ENCODE data around the gene DPH6. TPM values are rescaled to one million over a fixed set of nuclear protein-coding genes. Genes with fewer than 3 reads are reported as not detected.

DPH6 gene
- polyA plus RNA-seq (2011; rRNA removed) (23.2 and 33.6 TPM in 2 replicates), polyA plus RNA-seq (2017; fragmentation: RNase III; extraction: RNeasy Plus Mini Kit Qiagen cat#74134 plus additional on column Dnase treatment) (11.0 to 14.3 TPM (median 13.9 TPM) in 3 replicates), polyA minus RNA-seq (2011; rRNA and poly(A)+ RNA removed) (23.6 and 25.0 TPM in 2 replicates)
- 18.9 and 24.9 TPM in 2 replicates for polyA plus RNA-seq (2012; cell fraction: cytosol; rRNA removed)
- polyA plus RNA-seq (2012; cell fraction: nucleus; rRNA removed), result 4.1 and 7.6 TPM in 2 replicates

DNA sequence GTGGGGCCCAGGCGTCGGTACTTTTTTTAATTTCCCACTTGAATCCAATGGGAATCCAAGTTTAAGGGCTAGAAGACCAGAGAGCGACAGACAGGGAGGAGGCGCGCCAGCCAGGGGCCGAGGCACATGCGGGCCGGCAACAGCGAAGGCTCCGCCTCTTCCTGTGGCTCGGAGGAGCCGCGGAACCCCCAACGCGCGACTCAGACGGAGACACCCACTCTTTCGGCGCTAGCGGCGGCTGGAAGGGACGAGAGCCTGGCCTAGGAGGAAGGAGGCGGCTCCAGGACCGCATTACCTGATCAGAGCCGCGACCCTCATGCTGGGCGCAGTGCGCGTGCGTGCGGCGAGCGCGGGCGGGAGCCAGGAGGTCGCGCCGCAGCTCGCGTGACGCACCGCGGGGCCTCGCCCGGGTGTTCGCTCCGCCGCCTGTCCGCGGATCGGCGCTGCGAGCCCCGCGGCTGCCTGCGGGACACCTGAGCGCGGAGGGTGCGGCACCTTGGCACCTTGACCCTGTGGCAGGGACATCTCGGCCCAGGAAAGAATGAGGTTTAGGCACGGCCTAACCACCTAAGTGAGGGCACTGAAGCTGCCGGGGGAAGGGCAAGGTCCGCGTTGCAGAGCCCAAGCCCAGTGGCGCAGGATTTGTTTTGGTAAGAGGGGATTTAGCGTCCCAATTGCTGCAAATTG, at the start of gene DPH6:
Gene DPH6, minus strand, starts transcription at position 342 of the 687 bp plus-strand sequence. Its CDS starts 24 bp downstream, at position 318.
- Histone ChIP-seq H3K4me1 (peaks cover 11% of the 10 kb centered on the region; the same call in 2 of the 3 replicates), H3K9me3 (no peaks in the 10 kb centered on the region), H3K27ac (peak within 1 kb of the TSS; percentile 91 to 97), H3K4me2 (peak within 1 kb of the TSS; percentile 85), H3K4me3 (peak within 1 kb of the TSS; percentile 67)
- ChIA-PET POLR2A (interaction anchor here (0.6 to 1.1 kb wide), 4 partner anchors 9 to 341 kb away, joined by 3 to 4 read pairs (median 4); no protein-coding TSS in a partner anchor), CTCF (no interaction called here)
- peak; percentile 97 to 98 for ATAC-seq
- 1% methylated on average over 9 of the region's 66 CpGs for WGBS (ENCODE audit: missing lambda C conversion rate)
- peak; percentile 14 to 82 for DNase-seq (ENCODE audit: low read depth in 1 of 2, low spot score in 1 of 2)
- no peak for FAIRE-seq
- TF ChIP-seq, protein P1, sequence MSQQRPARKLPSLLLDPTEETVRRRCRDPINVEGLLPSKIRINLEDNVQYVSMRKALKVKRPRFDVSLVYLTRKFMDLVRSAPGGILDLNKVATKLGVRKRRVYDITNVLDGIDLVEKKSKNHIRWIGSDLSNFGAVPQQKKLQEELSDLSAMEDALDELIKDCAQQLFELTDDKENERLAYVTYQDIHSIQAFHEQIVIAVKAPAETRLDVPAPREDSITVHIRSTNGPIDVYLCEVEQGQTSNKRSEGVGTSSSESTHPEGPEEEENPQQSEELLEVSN (IDR thresholded peaks at IDR 0.05; ENCODE audit: borderline replicate concordance, low read depth), result peak; percentile 53
- TF ChIP-seq NR3C1 (IDR thresholded peaks at IDR 0.05), result no peak
- TF ChIP-seq NFE2L2 (conservative IDR thresholded peaks at IDR 0.05; ENCODE audit: low read length), result no peak
- no peak for TF ChIP-seq MAFK (IDR thresholded peaks at IDR 0.05; ENCODE audit: partially characterized antibody)
- no peak for TF ChIP-seq ZFP36 (IDR thresholded peaks at IDR 0.05; ENCODE audit: borderline replicate concordance, partially characterized antibody)
- no peak for TF ChIP-seq TFCP2L1 (CRISPR knock-in tag; IDR thresholded peaks at IDR 0.05)
- TF ChIP-seq REST (IDR thresholded peaks at IDR 0.05), result no peak
- no peak for TF ChIP-seq EHF (CRISPR knock-in tag; IDR thresholded peaks at IDR 0.05)
- TF ChIP-seq MAX (IDR thresholded peaks at IDR 0.05), result peak; percentile 89
- no peak for TF ChIP-seq RARB (CRISPR knock-in tag; IDR thresholded peaks at IDR 0.05)
- peak; percentile 35; the same call in 1 of the 2 replicates for TF ChIP-seq MYC (IDR thresholded peaks at IDR 0.05; ENCODE audit: borderline replicate concordance, low read length)
- TF ChIP-seq, protein P2, sequence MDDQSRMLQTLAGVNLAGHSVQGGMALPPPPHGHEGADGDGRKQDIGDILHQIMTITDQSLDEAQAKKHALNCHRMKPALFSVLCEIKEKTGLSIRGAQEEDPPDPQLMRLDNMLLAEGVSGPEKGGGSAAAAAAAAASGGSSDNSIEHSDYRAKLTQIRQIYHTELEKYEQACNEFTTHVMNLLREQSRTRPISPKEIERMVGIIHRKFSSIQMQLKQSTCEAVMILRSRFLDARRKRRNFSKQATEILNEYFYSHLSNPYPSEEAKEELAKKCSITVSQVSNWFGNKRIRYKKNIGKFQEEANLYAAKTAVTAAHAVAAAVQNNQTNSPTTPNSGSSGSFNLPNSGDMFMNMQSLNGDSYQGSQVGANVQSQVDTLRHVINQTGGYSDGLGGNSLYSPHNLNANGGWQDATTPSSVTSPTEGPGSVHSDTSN (IDR thresholded peaks at IDR 0.05), result no peak
- TF ChIP-seq FOSL2 (IDR thresholded peaks at IDR 0.05), result no peak
- TF ChIP-seq FOSL2 (CRISPR knock-in tag; IDR thresholded peaks at IDR 0.05), result peak; percentile 66
- no peak for TF ChIP-seq CBX8 (IDR thresholded peaks at IDR 0.05)
- no peak for TF ChIP-seq USF2 (IDR thresholded peaks at IDR 0.05)
- TF ChIP-seq ZSCAN20 (CRISPR knock-in tag; IDR thresholded peaks at IDR 0.05), result no peak
- TF ChIP-seq, protein P3, sequence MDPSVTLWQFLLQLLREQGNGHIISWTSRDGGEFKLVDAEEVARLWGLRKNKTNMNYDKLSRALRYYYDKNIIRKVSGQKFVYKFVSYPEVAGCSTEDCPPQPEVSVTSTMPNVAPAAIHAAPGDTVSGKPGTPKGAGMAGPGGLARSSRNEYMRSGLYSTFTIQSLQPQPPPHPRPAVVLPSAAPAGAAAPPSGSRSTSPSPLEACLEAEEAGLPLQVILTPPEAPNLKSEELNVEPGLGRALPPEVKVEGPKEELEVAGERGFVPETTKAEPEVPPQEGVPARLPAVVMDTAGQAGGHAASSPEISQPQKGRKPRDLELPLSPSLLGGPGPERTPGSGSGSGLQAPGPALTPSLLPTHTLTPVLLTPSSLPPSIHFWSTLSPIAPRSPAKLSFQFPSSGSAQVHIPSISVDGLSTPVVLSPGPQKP (IDR thresholded peaks at IDR 0.05; ENCODE audit: low read depth, low read length), result no peak
- TF ChIP-seq HOXB5 (CRISPR knock-in tag; IDR thresholded peaks at IDR 0.05), result no peak
- TF ChIP-seq, protein P4, sequence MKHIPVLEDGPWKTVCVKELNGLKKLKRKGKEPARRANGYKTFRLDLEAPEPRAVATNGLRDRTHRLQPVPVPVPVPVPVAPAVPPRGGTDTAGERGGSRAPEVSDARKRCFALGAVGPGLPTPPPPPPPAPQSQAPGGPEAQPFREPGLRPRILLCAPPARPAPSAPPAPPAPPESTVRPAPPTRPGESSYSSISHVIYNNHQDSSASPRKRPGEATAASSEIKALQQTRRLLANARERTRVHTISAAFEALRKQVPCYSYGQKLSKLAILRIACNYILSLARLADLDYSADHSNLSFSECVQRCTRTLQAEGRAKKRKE (CRISPR knock-in tag; IDR thresholded peaks at IDR 0.05; ENCODE audit: low read depth), result no peak
- TF ChIP-seq MAZ (IDR thresholded peaks at IDR 0.05; ENCODE audit: borderline replicate concordance, low read depth, low read length), result no peak
- TF ChIP-seq ZNF302 (CRISPR knock-in tag; IDR thresholded peaks at IDR 0.05), result no peak
- no peak for TF ChIP-seq KDM5A (IDR thresholded peaks at IDR 0.05)
- TF ChIP-seq GATA3 (IDR thresholded peaks at IDR 0.05; ENCODE audit: borderline replicate concordance), result no peak
- no peak for TF ChIP-seq HOXA7 (CRISPR knock-in tag; IDR thresholded peaks at IDR 0.05)
- TF ChIP-seq NPAS2 (CRISPR knock-in tag; IDR thresholded peaks at IDR 0.05; ENCODE audit: borderline replicate concordance), result no peak
- peak; percentile 70 to 74; a peak in 4 of 5 replicates for TF ChIP-seq JUN (IDR thresholded peaks at IDR 0.05)
- TF ChIP-seq, protein P5, sequence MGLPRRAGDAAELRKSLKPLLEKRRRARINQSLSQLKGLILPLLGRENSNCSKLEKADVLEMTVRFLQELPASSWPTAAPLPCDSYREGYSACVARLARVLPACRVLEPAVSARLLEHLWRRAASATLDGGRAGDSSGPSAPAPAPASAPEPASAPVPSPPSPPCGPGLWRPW (IDR thresholded peaks at IDR 0.05), result no peak
- no peak for TF ChIP-seq EP300 (IDR thresholded peaks at IDR 0.05)
- TF ChIP-seq TP53 (CRISPR knock-in tag; IDR thresholded peaks at IDR 0.05), result no peak

All from A549 (cell line).